SIG-M5 treated with dmso at 0.1 percent for 504 hours (cell line): ENCODE data around the gene MTMR3.
A peak's percentile ranks its signal among the peaks of the same experiment; 100 is the strongest.
"Not testable (repeated sequence)": the region's sequence is repeated elsewhere in the genome, so short reads cannot be mapped to it uniquely, and the experiment has no call there.

Experiments used
- DNase-seq: peaks from one replicate; lab custom pipeline; 2025; ENCODE audit not compliant: unreplicated experiment; lab: John Stamatoyannopoulos, UW

The MTMR3 gene

GRCh38 chr22:29956680-29957079, 73.7 kb downstream of the MTMR3 start:
- DNase-seq: no peak

GRCh38 chr22:29958170-29958569, 75.2 kb downstream of the MTMR3 start:
- no peak for DNase-seq

- DNase-seq: no peak
These were observed 81.8 kb downstream of the MTMR3 start for GRCh38 chr22:29964776-29965175.

- DNase-seq: no peak
These were observed 84.5 kb downstream of the MTMR3 start for GRCh38 chr22:29967461-29967860.

GRCh38 chr22:29971607-29972006, 88.6 kb downstream of the MTMR3 start:
- DNase-seq: no peak

- no peak for DNase-seq
These were observed 89.1 kb downstream of the MTMR3 start for GRCh38 chr22:29972121-29972520.

GRCh38 chr22:29973269-29973668, 90.3 kb downstream of the MTMR3 start:
- no peak for DNase-seq

- DNase-seq: not testable (repeated sequence)
These were observed 90.7 kb downstream of the MTMR3 start for GRCh38 chr22:29973680-29974079.

- no peak for DNase-seq
These were observed 92.5 kb downstream of the MTMR3 start for GRCh38 chr22:29975494-29975893.

GRCh38 chr22:29977107-29977506, 94.1 kb downstream of the MTMR3 start:
- DNase-seq: no peak

- DNase-seq: no peak
These were observed 96.9 kb downstream of the MTMR3 start for GRCh38 chr22:29979777-29980321.

GRCh38 chr22:29983296-29983917, 100.4 kb downstream of the MTMR3 start:
- no peak for DNase-seq

GRCh38 chr22:29985912-29986311, 102.9 kb downstream of the MTMR3 start:
- no peak for DNase-seq

- DNase-seq: no peak
These were observed 104.2 kb downstream of the MTMR3 start for GRCh38 chr22:29987137-29987536.

- no peak for DNase-seq
These were observed 105.7 kb downstream of the MTMR3 start for GRCh38 chr22:29988719-29989118.

GRCh38 chr22:29989446-29989845, 106.5 kb downstream of the MTMR3 start:
- no peak for DNase-seq

GRCh38 chr22:29992341-29993275, 109.6 kb downstream of the MTMR3 start:
- DNase-seq: no peak

- peak; percentile 30 for DNase-seq
These were observed 111.2 kb downstream of the MTMR3 start for GRCh38 chr22:29994027-29994715.

GRCh38 chr22:29994943-29995342, 112.0 kb downstream of the MTMR3 start:
- no peak for DNase-seq

GRCh38 chr22:29997107-29997506, 114.1 kb downstream of the MTMR3 start:
- DNase-seq: no peak

- DNase-seq: no peak
These were observed 114.5 kb downstream of the MTMR3 start for GRCh38 chr22:29997516-29997915.
